ENCODE measurements around the gene HMGCS2. TPM values are rescaled to one million over a fixed set of nuclear protein-coding genes. Genes with fewer than 3 reads are reported as not detected.

The HMGCS2 gene
- total and polyA plus RNA-seq, 2 donors (not counting 1 experiment from before 2014, with no cell fraction given), result not detected

GRCh38 chr1:119779869-119780356, 11.2 kb upstream of the HMGCS2 start:
- H3K4me1 Mint-ChIP-seq, result no peaks in the 10 kb centered on the region
- DNase-seq (no peak), ATAC-seq (ENCODE audit: low read depth) (no peak)
- 80% methylated on average over 5 of the region's 5 CpGs for WGBS (ENCODE audit: insufficient coverage)
- Histone ChIP-seq H3K36me3 (replicated peaks in 1 of 2; ENCODE audit: control extremely low read depth in 1 of 2, control insufficient read depth in 1 of 2, extremely low read depth in 1 of 2, insufficient read depth in 2 of 2, low read length in 1 of 2) (no peaks in the 10 kb centered on the region), H2AFZ (ENCODE audit: insufficient read depth, low read depth, low read length, poor library complexity, severe bottlenecking) (no peak overlapping the region), H4K20me1 (ENCODE audit: control insufficient read depth, insufficient read depth, low read length, poor library complexity, severe bottlenecking) (no peaks in the 10 kb centered on the region), H3K9me3 (ENCODE audit: control extremely low read depth in 1 of 3, control insufficient read depth in 2 of 3, insufficient read depth in 1 of 3, low read length in 2 of 3) (no peaks in the 10 kb centered on the region), H3K27ac (ENCODE audit: low read length in 2 of 2) (no peak overlapping the region), H3K4me3 (ENCODE audit: control extremely low read depth in 1 of 5, extremely low read depth in 1 of 5, insufficient read depth in 1 of 5, low read depth in 2 of 5, low read length in 4 of 5) (no peak overlapping the region), H3K4me1 (ENCODE audit: control insufficient read depth in 2 of 2, insufficient read depth in 2 of 2, low read length in 2 of 2) (no peaks in the 10 kb centered on the region), H3K4me2 (replicated peaks; ENCODE audit: low read depth, low read length, poor library complexity, severe bottlenecking) (no peak overlapping the region), H3K79me2 (ENCODE audit: control insufficient read depth, insufficient read depth, low read length) (no peaks in the 10 kb centered on the region), H3K9ac (ENCODE audit: low read length) (no peak overlapping the region), H3K27me3 (replicated peaks in 1 of 4; ENCODE audit: control extremely low read depth in 1 of 4, control insufficient read depth in 3 of 4, insufficient read depth in 4 of 4, low read length in 3 of 4) (no peaks in the 10 kb centered on the region)
- CTCF ChIA-PET, result interaction anchor here (1.7 kb wide), 1 partner anchor 29 kb away, joined by 5 read pairs; no protein-coding TSS in a partner anchor
- POLR2A ChIA-PET, result no interaction called here
- peaks cover 19% of the 10 kb centered on the region for H3K27me3 Mint-ChIP-seq
- no peak overlapping the region for H3K4me3 Mint-ChIP-seq
- no peaks in the 10 kb centered on the region for H3K9me3 Mint-ChIP-seq (ENCODE audit: insufficient read depth)
- TF ChIP-seq CTCF (IDR thresholded peaks at IDR 0.05) (no peak), EZH2 (IDR thresholded peaks at IDR 0.05; ENCODE audit: borderline replicate concordance, insufficient read depth, low read depth, low read length, poor library complexity, severe bottlenecking) (no peak)
- H3K27ac Mint-ChIP-seq, result no peak overlapping the region
- intact Hi-C loops (cut with micrococcal nuclease), result no loop called here

- Histone ChIP-seq H3K9me3 (ENCODE audit: control extremely low read depth in 1 of 3, control insufficient read depth in 2 of 3, insufficient read depth in 1 of 3, low read length in 2 of 3) (no peaks in the 10 kb centered on the region), H2AFZ (ENCODE audit: insufficient read depth, low read depth, low read length, poor library complexity, severe bottlenecking) (no peak overlapping the region), H3K27me3 (replicated peaks in 1 of 4; ENCODE audit: control extremely low read depth in 1 of 4, control insufficient read depth in 3 of 4, insufficient read depth in 4 of 4, low read length in 3 of 4) (no peaks in the 10 kb centered on the region), H3K9ac (ENCODE audit: low read length) (no peak overlapping the region), H3K4me2 (replicated peaks; ENCODE audit: low read depth, low read length, poor library complexity, severe bottlenecking) (no peak overlapping the region), H3K27ac (ENCODE audit: low read length in 2 of 2) (no peak overlapping the region), H3K79me2 (ENCODE audit: control insufficient read depth, insufficient read depth, low read length) (no peaks in the 10 kb centered on the region), H4K20me1 (ENCODE audit: control insufficient read depth, insufficient read depth, low read length, poor library complexity, severe bottlenecking) (no peaks in the 10 kb centered on the region), H3K36me3 (replicated peaks in 1 of 2; ENCODE audit: control extremely low read depth in 1 of 2, control insufficient read depth in 1 of 2, extremely low read depth in 1 of 2, insufficient read depth in 2 of 2, low read length in 1 of 2) (no peaks in the 10 kb centered on the region), H3K4me3 (ENCODE audit: control extremely low read depth in 1 of 5, extremely low read depth in 1 of 5, insufficient read depth in 1 of 5, low read depth in 2 of 5, low read length in 4 of 5) (no peak overlapping the region), H3K4me1 (ENCODE audit: control insufficient read depth in 2 of 2, insufficient read depth in 2 of 2, low read length in 2 of 2) (no peaks in the 10 kb centered on the region)
- H3K4me1 Mint-ChIP-seq, result no peaks in the 10 kb centered on the region
- ChIA-PET CTCF (interaction anchor here (1.7 kb wide), 1 partner anchor 30 kb away, joined by 5 read pairs; no protein-coding TSS in a partner anchor), POLR2A (no interaction called here)
- H3K27me3 Mint-ChIP-seq, result peaks cover 17% of the 10 kb centered on the region
- H3K9me3 Mint-ChIP-seq (ENCODE audit: insufficient read depth), result no peaks in the 10 kb centered on the region
- intact Hi-C loops (cut with micrococcal nuclease), result no loop called here
- no peak for DNase-seq
- WGBS (ENCODE audit: insufficient coverage), result 93% methylated on average over 9 of the region's 13 CpGs
- H3K27ac Mint-ChIP-seq, result no peak overlapping the region
- TF ChIP-seq EZH2 (IDR thresholded peaks at IDR 0.05; ENCODE audit: borderline replicate concordance, insufficient read depth, low read depth, low read length, poor library complexity, severe bottlenecking), result no peak
- TF ChIP-seq CTCF (IDR thresholded peaks at IDR 0.05), result no peak
- ATAC-seq (ENCODE audit: low read depth), result no peak
- no peak overlapping the region for H3K4me3 Mint-ChIP-seq
These were observed 10.3 kb upstream of the HMGCS2 start for GRCh38 chr1:119778886-119779560.
